Esophagus squamous epithelium (tissue), 4 donors: ENCODE measurements around the gene AEBP1.

Experiments used
- CTCF ChIP-seq, 6 experiments: fragments of 450-650 bp in 4 of 6; fragments of 200-600 bp in 2 of 6; sonication (generic) in 2 of 6; IDR thresholded peaks; one replicate each; pipeline ENCODE4 v1.5.1; 2016 to 2019; ENCODE audit warnings: antibody characterized with exemption in 6 of 6, mild to moderate bottlenecking in 4 of 6, moderate library complexity in 4 of 6
- POLR2A ChIP-seq, 4 donors: fragments of 450-650 bp; IDR thresholded peaks; one replicate each; pipeline ENCODE4 v1.6.1; 2017; ENCODE audit warnings: antibody characterized with exemption in 4 of 4, mild to moderate bottlenecking in 4 of 4, moderate library complexity in 3 of 4

- TF ChIP-seq CTCF (IDR thresholded peaks at IDR 0.05): no peak
- no peak for TF ChIP-seq POLR2A (IDR thresholded peaks at IDR 0.05)
These were observed 8.4 kb upstream of the AEBP1 start for GRCh38 chr7:44095781-44096180.
